ENCODE measurements around the gene SLC8A3.

- TF ChIP-seq CTCF (IDR thresholded peaks at IDR 0.05; ENCODE audit: extremely low read depth in 1 of 2, insufficient read depth in 1 of 2, low read depth in 1 of 2, low read length in 2 of 2): no peak
- TF ChIP-seq EZH2 (IDR thresholded peaks at IDR 0.05; ENCODE audit: borderline replicate concordance, low read depth, low read length, severe bottlenecking): no peak
- TF ChIP-seq POLR2A (IDR thresholded peaks at IDR 0.05; ENCODE audit: low read depth, low read length): no peak
- no peak for TF ChIP-seq POLR2AphosphoS5 (IDR thresholded peaks at IDR 0.05; ENCODE audit: insufficient read depth, low read depth, low read length)
Measured at GRCh38 chr14:70188659-70189455, at the start of gene SLC8A3.

Data from endothelial cell of umbilical vein (primary cell).